PFSK-1 (cell line): ENCODE results near the gene MAGOHB.

ENCODE experiments used
- POLR2AphosphoS5 ChIP-seq: IDR thresholded peaks from 2 replicates; pipeline ENCODE4 v1.6.1; 2012; ENCODE audit warnings: low read depth, mild to moderate bottlenecking, control low read depth, low read length, moderate library complexity
- REST ChIP-seq, 2 experiments: IDR thresholded peaks; 2 replicates each; pipeline versions ENCODE4 v1.6.1 to v1.8.0; 2011 to 2012; ENCODE audit warnings: low read depth in 2 of 2, low read length in 2 of 2, control low read depth in 1 of 2, inconsistent platforms in 1 of 2, mild to moderate bottlenecking in 1 of 2, moderate library complexity in 1 of 2; ENCODE audit not compliant: insufficient read depth in 1 of 2
- SIN3A ChIP-seq: IDR thresholded peaks from 2 replicates; pipeline ENCODE4 v1.6.1; 2012; ENCODE audit warnings: mild to moderate bottlenecking, low read length, moderate library complexity, borderline replicate concordance; ENCODE audit not compliant: insufficient read depth
- TAF1 ChIP-seq: IDR thresholded peaks from 2 replicates; pipeline ENCODE4 v1.6.1; 2012; ENCODE audit warnings: low read length, control low read depth, borderline replicate concordance; ENCODE audit not compliant: insufficient read depth

- no peak for TF ChIP-seq POLR2AphosphoS5
- no peak for TF ChIP-seq SIN3A
- no peak for TF ChIP-seq TAF1
- no peak for TF ChIP-seq REST (IDR thresholded peaks at IDR 0.05; ENCODE audit: insufficient read depth in 1 of 2, low read depth in 2 of 2, low read length in 2 of 2)
Observed at GRCh38 chr12:10654003-10654402, 40.6 kb upstream of the MAGOHB start.
